ENCODE data around the gene TGFBRAP1.

The TGFBRAP1 gene

DNA sequence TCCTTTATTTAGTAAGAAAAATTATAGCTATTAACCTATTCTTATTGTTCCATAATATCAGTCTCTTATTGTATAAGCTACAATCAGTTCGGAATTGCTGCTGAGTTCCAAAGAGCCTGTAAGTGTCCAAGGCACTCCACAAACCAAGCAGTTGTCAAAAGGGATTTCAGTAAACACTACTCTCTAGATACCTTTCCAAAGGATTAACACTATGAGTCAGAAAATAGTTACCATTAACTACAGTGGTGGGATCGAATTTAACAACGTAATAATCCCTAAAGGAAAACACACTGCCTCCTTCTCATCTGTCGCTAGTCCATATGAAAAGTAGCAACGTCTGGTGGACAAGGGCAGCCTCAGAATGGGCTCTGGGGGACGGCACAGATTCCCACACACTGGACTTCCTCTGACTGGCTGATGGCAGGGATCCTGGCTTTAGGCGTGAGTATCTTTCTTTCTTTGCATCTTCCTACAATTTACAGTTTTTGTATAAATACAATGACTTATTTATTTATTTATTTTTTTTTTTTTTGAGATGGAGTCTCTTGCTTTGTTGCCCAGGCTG, 8.8 kb downstream of the TGFBRAP1 start:
- Histone ChIP-seq H3K36me3 (ENCODE audit: insufficient read depth, low read length) (no peaks in the 10 kb centered on the region), H3K27me3 (ENCODE audit: insufficient read depth, low read length) (no peaks in the 10 kb centered on the region), H3K4me1 (ENCODE audit: insufficient read depth, low read length) (no peaks in the 10 kb centered on the region), H3K9me3 (ENCODE audit: low read length) (no peaks in the 10 kb centered on the region), H3K4me3 (ENCODE audit: low read length) (no peak overlapping the region), H2AFZ (ENCODE audit: low read depth, low read length) (no peak overlapping the region)

DNA sequence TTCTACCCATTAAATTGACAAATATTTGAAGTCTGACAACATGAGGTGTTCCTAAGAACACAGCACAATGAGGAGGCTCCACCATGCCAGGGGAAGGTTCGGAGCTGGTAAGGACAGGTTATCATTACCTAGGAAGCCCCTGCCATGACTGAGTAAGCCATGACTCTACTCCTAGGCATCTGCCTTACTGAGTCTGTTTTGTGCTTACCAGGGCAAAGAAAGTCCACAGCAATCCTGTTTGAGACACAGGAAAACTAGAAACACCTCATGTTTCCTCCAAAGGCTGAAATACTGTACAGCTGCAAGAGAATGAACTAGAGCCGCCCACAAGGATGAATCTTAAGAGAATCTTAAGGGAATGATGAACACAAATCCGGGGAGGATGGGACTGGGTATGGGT, 11.6 kb downstream of the TGFBRAP1 start:
- no peaks in the 10 kb centered on the region for H3K9me3 ChIP-seq (ENCODE audit: low read length)
- no peaks in the 10 kb centered on the region for H3K36me3 ChIP-seq (ENCODE audit: insufficient read depth, low read length)
- H3K4me1 ChIP-seq (ENCODE audit: insufficient read depth, low read length), result no peaks in the 10 kb centered on the region
- H3K27me3 ChIP-seq (ENCODE audit: insufficient read depth, low read length), result no peaks in the 10 kb centered on the region
- H2AFZ ChIP-seq (ENCODE audit: low read depth, low read length), result no peak overlapping the region
- no peak overlapping the region for H3K4me3 ChIP-seq (ENCODE audit: low read length)

GRCh38 chr2:105315314-105315713, 14.2 kb downstream of the TGFBRAP1 start:
- H2AFZ ChIP-seq (ENCODE audit: low read depth, low read length), result no peak overlapping the region
- no peaks in the 10 kb centered on the region for H3K27me3 ChIP-seq (ENCODE audit: insufficient read depth, low read length)
- no peak overlapping the region for H3K4me3 ChIP-seq (ENCODE audit: low read length)
- H3K36me3 ChIP-seq (ENCODE audit: insufficient read depth, low read length), result no peaks in the 10 kb centered on the region
- peaks cover under 1% of the 10 kb centered on the region for H3K9me3 ChIP-seq (ENCODE audit: low read length)
- H3K4me1 ChIP-seq (ENCODE audit: insufficient read depth, low read length), result no peaks in the 10 kb centered on the region

GRCh38 chr2:105313877-105314276, 15.7 kb downstream of the TGFBRAP1 start:
- Histone ChIP-seq H3K27me3 (ENCODE audit: insufficient read depth, low read length) (no peaks in the 10 kb centered on the region), H3K4me3 (ENCODE audit: low read length) (no peak overlapping the region), H3K4me1 (ENCODE audit: insufficient read depth, low read length) (peaks cover 3% of the 10 kb centered on the region), H3K36me3 (ENCODE audit: insufficient read depth, low read length) (no peaks in the 10 kb centered on the region), H2AFZ (ENCODE audit: low read depth, low read length) (no peak overlapping the region), H3K9me3 (ENCODE audit: low read length) (peaks cover 3% of the 10 kb centered on the region)

- H3K4me3 ChIP-seq (ENCODE audit: low read length), result no peak overlapping the region
- H3K36me3 ChIP-seq (ENCODE audit: insufficient read depth, low read length), result peaks cover 14% of the 10 kb centered on the region
- peaks cover 3% of the 10 kb centered on the region for H3K9me3 ChIP-seq (ENCODE audit: low read length)
- H3K27me3 ChIP-seq (ENCODE audit: insufficient read depth, low read length), result no peaks in the 10 kb centered on the region
- peaks cover 8% of the 10 kb centered on the region for H3K4me1 ChIP-seq (ENCODE audit: insufficient read depth, low read length)
- H2AFZ ChIP-seq (ENCODE audit: low read depth, low read length), result no peak overlapping the region
Measured at GRCh38 chr2:105309147-105309545, 20.4 kb downstream of the TGFBRAP1 start.

DNA sequence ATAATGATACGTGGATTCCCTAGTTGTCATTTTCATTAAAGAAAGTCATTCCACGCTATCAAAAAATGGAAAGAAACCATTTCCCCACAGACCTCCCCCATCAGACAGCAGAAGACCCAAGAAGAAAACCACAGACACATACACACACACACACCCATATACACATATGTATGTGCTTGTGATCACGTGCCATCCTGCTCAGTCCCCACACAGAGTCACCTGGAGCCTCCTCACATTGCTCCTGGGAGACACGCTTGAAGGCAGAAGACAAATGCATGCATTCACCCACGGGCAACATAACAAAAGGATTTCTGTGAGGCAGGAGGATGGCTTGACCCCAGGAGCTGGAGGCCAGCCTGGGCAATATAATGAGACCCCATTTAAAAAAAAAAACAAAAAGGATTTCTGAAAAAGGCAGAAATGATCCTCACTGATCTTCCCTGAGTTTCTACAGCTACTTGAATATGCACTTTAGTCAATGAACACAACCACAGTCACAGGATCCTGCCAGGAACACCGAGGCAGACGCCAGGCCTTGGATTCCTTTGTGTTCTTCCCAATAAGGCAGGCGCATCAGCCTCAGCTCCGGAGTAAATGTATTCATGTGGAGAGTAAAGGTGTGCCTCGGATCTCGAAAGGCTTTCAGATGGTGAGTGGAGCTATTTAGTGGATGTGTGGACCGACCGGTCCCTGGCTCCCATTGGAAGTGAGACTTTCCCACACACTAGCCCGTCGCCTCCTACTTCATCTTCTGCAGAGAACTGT, 21.0 kb downstream of the TGFBRAP1 start:
- Histone ChIP-seq H3K4me3 (ENCODE audit: low read length) (no peak overlapping the region), H2AFZ (ENCODE audit: low read depth, low read length) (no peak overlapping the region), H3K4me1 (ENCODE audit: insufficient read depth, low read length) (peaks cover 8% of the 10 kb centered on the region), H3K27me3 (ENCODE audit: insufficient read depth, low read length) (no peaks in the 10 kb centered on the region), H3K36me3 (ENCODE audit: insufficient read depth, low read length) (peaks cover 14% of the 10 kb centered on the region), H3K9me3 (ENCODE audit: low read length) (peaks cover 3% of the 10 kb centered on the region)

DNA sequence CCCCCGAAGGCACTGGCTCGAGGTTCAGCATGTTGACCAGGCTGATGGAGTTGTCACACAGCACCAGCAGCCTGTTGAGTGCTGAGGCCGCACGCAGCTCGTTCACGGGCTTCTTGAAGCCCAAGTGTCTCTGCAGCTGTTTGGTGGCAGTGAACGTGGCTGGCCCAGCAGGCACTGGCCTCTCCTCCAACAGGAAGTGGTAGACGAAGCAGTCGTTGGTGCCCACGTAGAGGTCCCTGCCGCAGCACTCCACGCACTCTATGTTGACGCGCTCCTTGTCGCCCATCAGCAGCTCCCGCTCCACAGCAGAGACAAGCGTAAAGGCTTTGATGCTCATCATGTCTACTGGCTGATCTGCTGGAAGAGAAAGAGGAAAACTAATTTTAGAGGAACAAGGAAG, 21.6 kb downstream of the TGFBRAP1 start:
- no peaks in the 10 kb centered on the region for H3K27me3 ChIP-seq (ENCODE audit: insufficient read depth, low read length)
- no peak overlapping the region for H3K4me3 ChIP-seq (ENCODE audit: low read length)
- peaks cover 8% of the 10 kb centered on the region for H3K4me1 ChIP-seq (ENCODE audit: insufficient read depth, low read length)
- H3K9me3 ChIP-seq (ENCODE audit: low read length), result peaks cover 3% of the 10 kb centered on the region
- H2AFZ ChIP-seq (ENCODE audit: low read depth, low read length), result no peak overlapping the region
- peaks cover 14% of the 10 kb centered on the region for H3K36me3 ChIP-seq (ENCODE audit: insufficient read depth, low read length)

DNA sequence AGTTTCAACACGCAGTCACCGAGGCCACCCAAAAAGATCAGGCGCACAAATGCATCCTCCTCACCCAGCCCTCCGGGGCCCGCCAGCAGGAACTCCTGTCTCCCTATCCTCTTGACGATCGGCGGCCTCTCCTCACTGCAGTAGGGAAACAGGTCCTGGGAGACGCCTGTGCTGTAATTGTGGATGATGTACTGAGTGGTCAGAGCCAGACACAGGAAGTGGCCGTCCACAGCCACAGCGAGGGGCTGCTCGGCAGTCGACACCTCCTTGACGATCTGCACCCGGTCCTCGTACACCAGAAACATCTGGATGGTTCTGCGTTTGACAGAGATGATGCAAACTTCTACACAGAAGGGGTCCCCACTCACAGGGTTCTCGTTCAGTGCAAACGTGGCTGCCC, 22.0 kb downstream of the TGFBRAP1 start:
- peaks cover 3% of the 10 kb centered on the region for H3K9me3 ChIP-seq (ENCODE audit: low read length)
- no peak overlapping the region for H2AFZ ChIP-seq (ENCODE audit: low read depth, low read length)
- peaks cover 17% of the 10 kb centered on the region for H3K36me3 ChIP-seq (ENCODE audit: insufficient read depth, low read length)

GRCh38 chr2:105307146-105307545, 22.4 kb downstream of the TGFBRAP1 start:
- Histone ChIP-seq H3K27me3 (ENCODE audit: insufficient read depth, low read length) (no peaks in the 10 kb centered on the region), H3K4me3 (ENCODE audit: low read length) (no peak overlapping the region), H3K36me3 (ENCODE audit: insufficient read depth, low read length) (peaks cover 17% of the 10 kb centered on the region), H2AFZ (ENCODE audit: low read depth, low read length) (no peak overlapping the region), H3K9me3 (ENCODE audit: low read length) (peaks cover 3% of the 10 kb centered on the region), H3K4me1 (ENCODE audit: insufficient read depth, low read length) (peaks cover 8% of the 10 kb centered on the region)

More for the DNA sequence above, 22.0 kb downstream of the TGFBRAP1 start:
- Histone ChIP-seq H3K27me3 (ENCODE audit: insufficient read depth, low read length) (no peaks in the 10 kb centered on the region), H3K4me1 (ENCODE audit: insufficient read depth, low read length) (peaks cover 8% of the 10 kb centered on the region), H3K4me3 (ENCODE audit: low read length) (no peak overlapping the region)

DNA sequence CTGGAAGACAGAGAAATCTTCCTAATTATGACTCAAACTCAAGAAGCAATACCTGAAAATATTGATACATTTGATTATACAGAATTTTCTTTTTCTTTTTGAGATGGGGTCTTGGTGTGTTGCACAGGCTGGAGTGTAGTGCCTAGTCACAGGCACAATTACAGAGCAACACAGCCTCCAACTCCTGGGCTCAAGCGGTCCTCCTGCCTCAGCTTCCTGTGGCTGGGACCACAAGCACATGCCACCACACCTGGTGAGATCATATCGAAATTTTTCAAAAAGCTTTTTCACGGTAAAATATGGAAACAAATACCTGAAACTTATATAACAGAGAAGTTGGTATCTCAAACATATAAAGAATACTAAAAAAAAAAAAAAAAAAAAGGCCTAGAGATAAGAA, 27.9 kb downstream of the TGFBRAP1 start:
- Histone ChIP-seq H3K4me1 (ENCODE audit: insufficient read depth, low read length) (no peaks in the 10 kb centered on the region), H3K36me3 (ENCODE audit: insufficient read depth, low read length) (peaks cover 25% of the 10 kb centered on the region), H3K9me3 (ENCODE audit: low read length) (no peaks in the 10 kb centered on the region), H3K27me3 (ENCODE audit: insufficient read depth, low read length) (no peaks in the 10 kb centered on the region), H2AFZ (ENCODE audit: low read depth, low read length) (no peak overlapping the region), H3K4me3 (ENCODE audit: low read length) (no peak overlapping the region)

- no peak overlapping the region for H2AFZ ChIP-seq (ENCODE audit: low read depth, low read length)
- peaks cover 36% of the 10 kb centered on the region for H3K36me3 ChIP-seq (ENCODE audit: insufficient read depth, low read length)
- no peaks in the 10 kb centered on the region for H3K9me3 ChIP-seq (ENCODE audit: low read length)
- H3K4me1 ChIP-seq (ENCODE audit: insufficient read depth, low read length), result peaks cover 3% of the 10 kb centered on the region
- no peaks in the 10 kb centered on the region for H3K27me3 ChIP-seq (ENCODE audit: insufficient read depth, low read length)
- H3K4me3 ChIP-seq (ENCODE audit: low read length), result no peak overlapping the region
Measured at GRCh38 chr2:105299290-105299689, 30.2 kb downstream of the TGFBRAP1 start.

- no peak overlapping the region for H3K4me3 ChIP-seq (ENCODE audit: low read length)
- H2AFZ ChIP-seq (ENCODE audit: low read depth, low read length), result no peak overlapping the region
- peaks cover 37% of the 10 kb centered on the region for H3K36me3 ChIP-seq (ENCODE audit: insufficient read depth, low read length)
- no peaks in the 10 kb centered on the region for H3K27me3 ChIP-seq (ENCODE audit: insufficient read depth, low read length)
- no peaks in the 10 kb centered on the region for H3K9me3 ChIP-seq (ENCODE audit: low read length)
- H3K4me1 ChIP-seq (ENCODE audit: insufficient read depth, low read length), result peaks cover 3% of the 10 kb centered on the region
Measured at GRCh38 chr2:105298017-105298416, 31.5 kb downstream of the TGFBRAP1 start.

DNA sequence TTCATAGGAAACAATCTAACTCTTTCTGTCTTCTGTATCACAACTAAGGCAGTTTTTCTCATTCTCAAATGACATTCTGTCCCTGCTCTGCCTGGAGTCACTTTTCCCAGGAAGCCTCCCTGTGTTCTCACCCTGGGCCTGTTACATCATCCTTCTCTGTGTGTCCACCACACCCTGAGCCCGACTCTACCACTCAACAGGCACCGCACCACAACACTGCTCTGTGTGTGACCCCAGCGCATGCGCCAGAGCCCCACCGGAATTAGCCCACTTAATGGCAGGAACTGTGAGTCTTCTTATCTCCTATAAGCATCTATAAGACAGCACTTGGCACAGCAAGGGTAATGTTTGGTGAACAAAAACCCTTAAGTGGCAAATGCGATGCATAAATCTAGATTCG, 32.3 kb downstream of the TGFBRAP1 start:
- Histone ChIP-seq H2AFZ (ENCODE audit: low read depth, low read length) (no peak overlapping the region), H3K27me3 (ENCODE audit: insufficient read depth, low read length) (no peaks in the 10 kb centered on the region), H3K9me3 (ENCODE audit: low read length) (no peaks in the 10 kb centered on the region), H3K36me3 (ENCODE audit: insufficient read depth, low read length) (peaks cover 36% of the 10 kb centered on the region), H3K4me3 (ENCODE audit: low read length) (no peak overlapping the region), H3K4me1 (ENCODE audit: insufficient read depth, low read length) (peaks cover 6% of the 10 kb centered on the region)
